GM21737 (cell line): ENCODE results near the gene MAMSTR.
"Not testable (repeated sequence)": the region's sequence is repeated elsewhere in the genome, so short reads cannot be mapped to it uniquely, and the experiment has no call there.

Experiments
- ATAC-seq: cut with Tn5 transposase; IDR thresholded peaks from one replicate; pipeline ENCODE4 v1.9.1; 2021; ENCODE audit warnings: mild to moderate bottlenecking, moderate library complexity; ENCODE audit not compliant: unreplicated experiment

MAMSTR gene

DNA sequence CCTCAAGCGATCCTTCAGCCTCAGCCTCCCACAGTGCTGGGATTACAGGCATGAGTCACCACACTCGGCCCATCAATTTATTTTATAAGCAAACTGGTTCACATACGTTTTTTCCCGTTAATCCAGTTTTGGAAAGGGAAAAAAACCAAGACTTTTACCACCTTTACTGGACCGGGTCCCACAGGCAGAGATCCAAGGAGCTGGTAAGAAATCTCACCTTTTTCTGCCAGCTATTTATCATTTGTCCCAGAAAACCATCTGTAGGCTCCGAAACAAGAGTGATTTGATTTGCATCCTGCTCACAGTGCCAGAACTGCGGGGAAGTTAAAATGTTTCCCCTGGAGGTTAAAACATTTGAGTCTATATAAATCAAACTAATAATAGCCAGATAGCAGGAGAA is 30.1 kb downstream of the MAMSTR start:
- no peak for ATAC-seq

DNA sequence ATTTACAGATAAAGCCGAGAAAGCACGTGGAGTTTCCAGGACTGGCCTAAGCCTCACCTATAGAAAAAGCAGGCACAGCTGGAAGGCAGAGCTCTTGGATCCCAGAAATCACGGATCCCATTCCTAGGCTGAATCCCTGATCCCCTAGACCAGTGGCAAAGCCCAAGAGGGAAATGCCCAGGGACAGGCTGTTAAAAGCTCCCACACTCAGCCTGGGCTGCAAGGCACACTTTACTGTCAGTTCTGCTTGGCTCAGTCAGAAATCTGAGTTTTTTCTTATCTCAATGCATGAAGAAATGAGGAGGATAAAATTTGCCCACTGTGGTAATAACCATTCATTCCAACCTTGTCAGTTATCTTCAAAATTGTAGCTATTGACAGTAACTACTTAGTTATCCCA is 31.7 kb downstream of the MAMSTR start:
- no peak for ATAC-seq

DNA sequence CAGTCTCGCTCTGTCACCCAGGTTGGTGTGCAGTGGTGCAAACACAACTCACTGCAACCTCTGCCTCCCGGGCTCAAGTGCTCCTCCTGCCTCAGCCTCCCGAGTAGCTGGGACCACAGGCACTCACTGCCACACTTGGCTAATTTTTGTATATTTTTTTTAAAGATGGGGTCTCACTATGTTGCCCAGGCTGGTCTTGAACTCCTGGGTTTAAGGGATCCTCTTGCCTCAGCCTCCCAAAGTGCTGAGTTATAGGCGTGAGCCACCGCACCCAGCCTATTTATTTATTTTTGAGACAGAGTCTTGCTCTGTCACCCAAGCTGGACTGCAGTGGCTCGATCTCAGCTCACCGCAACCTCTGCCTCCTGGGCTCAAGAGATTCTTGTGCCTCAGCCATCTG is 32.9 kb downstream of the MAMSTR start:
- ATAC-seq, result not testable (repeated sequence)

DNA sequence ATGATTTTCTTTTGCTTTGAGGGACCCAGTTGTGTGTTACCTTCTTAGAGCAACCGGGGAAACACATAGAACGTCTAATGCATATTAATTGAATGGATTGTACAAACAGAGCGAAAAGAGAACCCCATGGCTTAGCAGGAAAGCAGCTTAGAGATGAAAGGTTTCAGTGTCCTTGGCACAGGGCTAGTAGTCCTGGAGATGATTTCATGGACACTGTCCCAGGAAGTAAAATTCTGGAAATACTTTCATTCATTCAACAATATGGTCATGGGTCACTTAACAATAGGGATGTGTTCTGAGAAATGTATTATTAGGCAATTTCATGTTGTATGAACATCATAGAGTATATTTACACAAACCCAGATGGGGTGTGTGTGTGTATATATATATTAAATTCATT is 33.4 kb downstream of the MAMSTR start:
- ATAC-seq, result no peak

DNA sequence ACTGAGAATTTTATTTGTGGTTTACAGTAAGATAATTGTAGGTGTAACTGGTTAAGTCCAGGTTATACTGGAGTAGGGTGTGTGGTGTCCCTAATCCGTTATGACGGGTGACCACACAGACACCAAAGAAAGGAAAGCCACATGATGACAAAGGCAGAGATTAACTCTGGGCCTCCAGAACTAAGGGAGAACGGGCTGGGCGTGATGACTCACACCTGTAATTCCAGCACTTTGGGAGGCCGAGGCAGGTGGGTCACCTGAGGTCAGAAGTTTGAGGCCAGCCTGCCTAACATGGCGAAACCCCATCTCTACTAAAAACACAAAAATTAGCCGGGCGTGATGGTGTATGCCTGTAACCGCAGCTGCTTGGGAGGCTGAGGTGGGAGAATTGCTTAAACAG is 33.9 kb downstream of the MAMSTR start:
- ATAC-seq, result no peak

DNA sequence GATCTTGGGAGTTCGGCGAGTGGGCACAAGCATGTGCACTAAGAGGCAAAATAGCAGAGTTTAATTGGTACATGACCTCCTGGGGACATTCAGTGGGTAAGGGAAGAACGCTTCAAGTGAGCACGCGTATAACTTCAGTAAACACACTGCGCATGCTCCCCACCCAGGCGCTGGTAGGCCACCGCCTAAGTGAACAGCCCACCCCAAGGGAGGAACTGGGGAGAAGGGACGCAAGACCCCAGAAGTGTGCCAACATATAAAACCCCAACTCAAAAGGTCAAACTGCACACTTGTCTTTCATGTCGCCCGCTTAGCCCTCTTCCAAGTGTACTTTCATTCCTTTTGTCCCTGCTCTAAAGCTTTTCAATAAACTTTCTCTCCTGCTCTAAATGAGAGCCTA is 36.2 kb downstream of the MAMSTR start:
- no peak for ATAC-seq

DNA sequence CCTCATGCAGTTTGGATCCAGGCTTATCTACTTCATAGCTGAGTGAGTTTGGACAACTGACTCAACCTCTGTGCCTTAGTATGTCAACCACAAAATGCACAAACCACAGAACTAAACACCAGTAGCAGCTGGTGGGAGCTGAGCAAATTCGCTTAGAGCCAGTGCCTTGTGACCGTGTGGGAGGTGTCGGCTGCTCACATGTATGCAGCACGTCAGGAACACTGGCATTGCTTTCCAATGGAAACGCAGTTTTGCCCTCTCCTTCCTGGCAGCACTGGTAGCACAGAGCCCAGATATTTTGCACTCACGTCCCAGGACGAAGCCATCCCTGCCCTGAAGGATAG is 38.4 kb downstream of the MAMSTR start:
- no peak for ATAC-seq

DNA sequence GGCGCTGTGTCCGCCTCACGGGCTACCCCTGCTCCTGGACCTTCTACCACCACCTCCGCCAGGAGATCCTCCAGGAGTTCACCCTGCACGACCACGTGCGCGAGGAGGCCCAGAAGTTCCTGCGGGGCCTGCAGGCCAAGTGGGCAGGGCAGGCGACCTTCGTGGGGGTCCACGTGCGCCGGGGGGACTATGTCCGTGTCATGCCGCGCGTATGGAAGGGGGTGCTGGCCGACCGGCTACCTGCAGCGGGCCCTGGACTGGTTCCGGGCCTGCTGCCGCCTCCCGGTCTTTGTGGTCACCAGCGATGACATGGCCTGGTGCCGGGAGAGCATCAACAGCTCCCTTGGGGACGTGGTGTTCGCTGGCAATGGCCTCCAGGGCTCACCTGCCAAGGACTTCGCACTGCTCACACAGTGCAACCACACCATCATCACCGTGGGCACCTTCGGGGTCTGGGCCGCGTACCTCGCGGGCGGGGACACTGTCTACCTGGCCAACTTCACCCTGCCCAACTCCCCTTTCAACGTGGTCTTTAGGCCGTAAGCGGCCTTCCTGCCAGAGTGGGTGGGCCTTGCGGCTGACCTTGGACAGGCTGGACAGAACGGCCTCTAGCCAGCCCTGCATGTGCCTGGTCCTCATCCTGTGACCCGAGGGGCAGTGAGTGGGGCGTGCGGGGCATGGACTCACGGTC is 38.9 kb downstream of the MAMSTR start:
- ATAC-seq, result no peak

DNA sequence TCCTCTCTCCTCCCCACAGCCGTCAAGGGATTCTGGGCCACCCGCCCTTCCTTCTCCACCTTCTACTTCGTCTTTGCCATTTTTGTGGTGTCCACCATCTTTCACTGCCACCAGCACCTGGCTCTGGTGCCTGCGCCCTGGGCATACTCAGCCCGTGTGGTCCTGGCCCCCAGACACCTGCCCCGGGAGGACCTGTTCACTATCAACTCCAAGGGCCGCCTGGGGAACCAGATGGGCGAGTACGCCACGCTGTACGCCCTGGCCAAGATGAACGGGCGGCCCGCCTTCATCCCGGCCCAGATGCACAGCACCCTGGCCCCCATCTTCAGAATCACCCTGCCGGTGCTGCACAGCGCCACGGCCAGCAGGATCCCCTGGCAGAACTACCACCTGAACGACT is 39.5 kb downstream of the MAMSTR start:
- ATAC-seq, result not testable (repeated sequence)

DNA sequence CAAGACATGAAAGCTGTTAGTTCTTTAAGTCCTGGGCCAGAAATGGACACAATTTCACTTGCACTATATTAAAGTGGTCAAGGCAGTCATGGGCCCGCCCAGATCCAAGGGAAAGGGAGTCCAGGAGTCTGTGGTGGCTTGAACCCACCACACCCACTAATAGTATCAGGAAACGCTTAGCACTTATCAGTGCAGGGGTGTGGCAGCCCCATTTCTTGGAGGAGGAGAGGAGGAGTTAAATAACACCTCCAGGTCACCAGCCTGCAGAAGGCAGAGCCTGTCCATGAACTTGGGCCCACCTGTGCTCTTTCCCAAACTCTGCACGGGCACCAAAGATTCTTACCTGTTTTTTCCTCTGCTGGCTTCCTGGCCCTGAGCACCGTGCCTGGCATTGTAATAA is 41.3 kb downstream of the MAMSTR start:
- ATAC-seq, result no peak

DNA sequence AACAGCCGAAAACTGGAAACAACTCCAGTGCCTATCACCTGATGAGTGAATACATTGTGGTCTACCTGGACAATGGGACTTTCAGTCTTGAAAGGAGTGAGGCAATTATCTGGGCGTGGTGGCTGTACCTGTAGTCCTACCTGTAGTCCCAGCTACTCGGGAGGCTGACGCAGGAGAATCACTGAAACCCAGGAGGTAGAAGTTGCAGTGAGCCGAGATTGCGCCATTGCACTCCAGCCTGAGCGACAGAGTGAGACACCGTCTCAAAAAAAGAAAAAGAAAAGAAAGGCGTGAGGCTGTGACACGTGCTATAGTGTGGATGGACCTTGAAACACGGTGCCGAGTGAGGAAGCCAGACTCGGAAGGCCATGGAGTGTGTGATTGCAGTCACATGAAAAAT is 42.6 kb downstream of the MAMSTR start:
- no peak for ATAC-seq

DNA sequence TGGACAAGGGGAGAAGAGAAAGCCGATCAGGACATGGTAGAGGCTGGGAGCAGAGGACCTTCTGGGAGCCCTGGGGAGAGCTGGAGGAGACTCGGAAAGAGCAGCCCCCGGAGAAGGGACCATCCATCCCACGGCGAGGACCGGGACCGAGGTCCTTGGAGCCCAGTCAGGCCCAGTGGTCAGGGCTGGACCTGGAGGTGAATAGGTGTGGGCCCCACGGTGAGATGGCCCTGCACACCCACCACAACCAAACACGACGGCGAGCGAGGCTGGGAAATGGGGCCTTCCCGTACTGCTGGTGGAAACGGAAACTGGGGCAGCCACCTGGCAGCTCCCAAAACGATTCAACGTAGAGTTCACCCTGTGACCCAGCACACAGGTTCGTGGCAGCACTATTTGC is 43.0 kb downstream of the MAMSTR start:
- ATAC-seq, result no peak

DNA sequence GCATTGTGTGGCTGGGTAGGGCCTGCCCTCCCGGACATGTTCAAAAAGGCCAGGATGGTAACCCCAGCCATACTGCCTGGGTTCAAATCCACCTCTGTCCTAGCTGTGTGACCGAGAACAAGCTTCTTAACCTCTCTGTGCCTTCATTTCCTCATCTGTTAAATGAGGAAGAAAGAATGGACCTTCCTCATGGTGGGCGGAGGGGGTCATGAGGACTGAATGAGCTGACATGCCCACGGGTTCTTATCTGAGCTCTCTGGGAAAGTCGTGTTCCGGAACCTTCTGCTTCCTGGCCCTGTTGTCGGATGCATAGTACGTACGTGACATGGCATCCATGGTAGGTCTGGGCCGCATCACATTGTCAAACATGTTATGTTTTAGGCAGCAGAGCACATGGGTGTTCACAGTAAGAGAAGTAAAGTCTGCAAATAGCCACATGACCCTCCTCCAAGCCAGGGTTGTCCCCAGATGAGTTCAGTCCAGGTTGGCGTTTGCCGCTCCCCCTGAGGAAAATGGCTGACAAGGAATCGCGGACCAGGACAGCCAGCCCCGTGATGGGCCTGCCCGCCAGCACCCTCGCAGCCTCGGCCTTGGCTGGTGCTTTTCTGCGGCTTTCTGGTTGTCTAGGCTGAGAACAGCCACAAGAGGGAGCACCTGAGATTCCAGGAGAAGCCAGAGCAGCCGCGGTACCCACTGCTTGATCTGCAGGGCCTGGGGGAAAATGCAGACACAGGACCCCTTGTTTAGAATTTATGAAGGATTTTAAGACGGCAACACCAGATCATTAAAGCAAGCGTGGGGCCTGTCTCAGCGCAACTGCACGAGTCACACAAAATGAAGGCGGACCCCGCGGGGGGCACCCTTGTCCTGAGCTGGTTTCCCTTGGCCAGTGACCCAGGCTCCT is 44.4 kb downstream of the MAMSTR start:
- ATAC-seq, result no peak

DNA sequence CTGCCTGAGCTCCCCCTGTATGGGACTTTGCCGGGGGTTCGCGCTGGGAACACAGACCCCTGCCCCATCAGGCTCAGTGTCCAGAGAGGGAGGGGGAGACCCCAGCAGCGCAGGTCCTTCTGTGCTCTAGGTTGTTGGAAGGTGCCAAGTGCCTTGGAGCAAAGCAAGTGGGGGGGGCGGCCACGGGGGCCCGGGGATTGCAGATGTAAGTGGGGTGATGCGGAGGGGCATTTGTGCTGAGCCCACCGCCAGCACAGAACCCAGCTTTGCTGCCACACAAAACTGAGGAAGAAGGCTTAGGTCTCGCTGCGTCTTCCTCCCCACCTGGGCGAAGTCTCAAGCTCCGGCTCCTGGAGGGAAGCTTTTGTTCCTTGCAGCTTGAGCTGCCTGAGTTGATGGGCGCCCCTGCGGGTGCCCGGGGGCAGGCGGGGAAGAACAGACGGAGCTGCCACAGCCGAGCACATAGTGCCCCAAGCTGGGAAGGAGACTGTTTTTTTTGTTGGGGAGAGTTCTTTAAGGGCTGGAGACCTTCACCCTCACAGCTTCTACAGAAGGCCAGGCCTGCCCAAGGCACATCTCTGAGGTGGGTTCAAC is 45.2 kb downstream of the MAMSTR start:
- no peak for ATAC-seq

DNA sequence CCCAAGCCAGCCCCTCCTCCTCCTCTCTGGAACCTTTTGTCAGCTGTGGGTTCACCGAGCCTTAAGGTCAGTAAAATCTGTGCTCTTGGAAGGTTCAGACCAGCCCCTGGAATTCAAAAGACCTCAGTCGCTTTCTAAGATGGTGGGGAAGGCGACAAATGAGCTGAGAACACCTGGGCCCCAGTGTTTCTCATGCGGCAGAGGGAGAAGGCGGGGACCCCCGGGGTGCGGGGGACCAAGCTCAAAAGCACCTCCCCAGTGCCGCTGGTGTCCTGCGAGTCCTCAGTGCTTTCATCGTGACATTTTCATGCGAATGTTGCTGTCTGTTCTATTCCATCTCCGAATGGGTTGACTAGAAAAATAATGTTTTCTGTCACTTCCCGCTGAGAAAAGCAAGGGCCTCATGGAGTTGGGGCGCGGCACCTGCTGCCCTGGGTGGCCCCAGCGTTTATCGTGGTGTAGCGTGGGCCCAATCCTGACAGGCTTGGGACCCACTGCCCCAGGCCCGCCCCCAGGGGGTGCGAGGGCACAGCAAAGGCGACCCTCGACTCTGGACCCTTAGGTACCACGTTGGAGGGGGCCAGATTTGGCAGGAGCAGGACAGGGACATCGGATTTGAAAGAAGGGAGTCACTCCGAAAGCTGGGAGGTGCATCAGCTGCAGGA is 46.0 kb downstream of the MAMSTR start:
- ATAC-seq, result no peak

DNA sequence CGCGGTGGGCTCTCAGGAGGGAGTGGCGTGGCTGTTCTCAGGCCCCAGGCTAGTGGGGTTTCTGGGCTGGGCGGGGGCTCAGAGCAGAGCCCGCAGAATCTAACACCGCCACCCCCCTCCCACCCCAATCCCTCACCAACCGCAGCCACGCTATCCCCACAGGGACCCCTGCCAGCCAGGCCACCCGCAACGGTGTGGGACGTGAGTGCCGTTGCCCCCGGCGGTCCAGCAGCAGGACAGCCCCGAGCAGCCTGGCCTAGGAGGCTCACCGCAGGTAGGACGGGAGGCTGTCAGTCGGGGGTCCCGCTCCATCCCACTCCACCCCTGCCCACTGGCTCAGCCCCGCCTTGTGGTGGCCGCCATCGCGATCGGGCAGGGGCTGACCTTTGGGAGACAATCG is 46.5 kb downstream of the MAMSTR start, which contains the start of gene NTN5:
Gene NTN5, minus strand, starts transcription at position 24 of the 400 bp plus-strand sequence. CDS start 2,031 bp downstream, outside the sequence.
- no peak for ATAC-seq

DNA sequence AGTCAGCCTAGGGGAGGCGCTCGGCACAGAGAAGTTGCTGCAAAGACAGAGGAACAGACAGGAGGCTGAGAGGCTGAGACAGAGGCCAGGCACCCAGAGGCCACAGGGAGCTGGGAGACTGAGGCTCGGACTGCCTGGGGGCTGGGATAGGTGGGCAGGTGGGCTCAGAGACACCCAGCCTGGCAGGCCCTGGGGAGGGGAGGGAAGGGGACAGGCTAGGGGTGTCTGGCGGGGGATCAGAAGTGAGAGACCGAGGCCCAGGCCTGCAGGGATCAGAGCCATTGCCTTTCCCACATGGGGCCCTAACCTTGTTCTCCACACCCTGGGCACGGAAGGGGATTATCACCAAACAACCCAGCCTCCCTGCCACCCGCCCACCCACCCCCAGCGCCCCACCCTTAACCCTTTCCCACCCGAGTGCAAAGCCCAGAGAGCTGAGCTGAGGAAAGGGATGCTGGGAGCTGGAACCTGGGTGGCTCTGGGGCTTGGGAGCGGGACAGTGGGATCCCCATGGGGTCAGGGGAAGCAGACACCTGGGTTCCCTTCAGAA is 48.0 kb downstream of the MAMSTR start:
- no peak for ATAC-seq

DNA sequence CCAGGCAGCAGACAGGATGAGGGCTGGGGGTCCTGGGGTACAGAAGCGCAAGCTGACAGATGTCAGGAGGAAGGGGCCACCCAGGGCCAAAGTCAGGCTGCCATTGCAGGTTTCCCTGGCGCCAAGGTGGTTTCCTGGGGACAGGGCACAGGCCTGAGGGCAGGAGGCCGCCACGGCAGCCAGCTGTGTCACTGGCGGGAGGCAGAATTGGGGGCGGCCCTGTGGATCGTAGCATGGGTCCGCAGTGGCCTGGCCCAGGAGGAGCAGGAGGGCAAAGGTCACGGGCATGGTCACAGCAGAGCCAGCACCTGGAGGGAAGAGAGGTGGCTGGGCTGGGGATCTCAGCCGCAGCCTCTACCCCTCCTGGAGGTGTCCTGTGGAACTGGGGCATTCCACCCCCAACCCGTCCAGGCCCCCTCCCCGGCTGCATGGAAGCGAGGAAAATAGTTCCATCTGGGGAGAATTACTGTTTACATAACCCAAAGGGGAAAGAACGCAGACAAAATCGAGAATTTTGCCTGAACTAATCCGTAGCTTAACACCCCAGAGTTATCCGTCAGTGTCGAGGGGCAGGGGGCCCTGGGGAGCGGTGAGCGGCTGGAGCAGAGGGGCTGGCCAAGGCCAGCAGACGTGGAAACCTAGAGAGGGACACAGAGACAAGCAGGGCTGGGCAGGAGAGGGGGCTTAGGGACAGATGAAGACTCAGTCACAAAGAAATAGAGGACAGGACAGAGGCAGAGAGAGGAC is 48.7 kb downstream of the MAMSTR start:
- ATAC-seq, result no peak

DNA sequence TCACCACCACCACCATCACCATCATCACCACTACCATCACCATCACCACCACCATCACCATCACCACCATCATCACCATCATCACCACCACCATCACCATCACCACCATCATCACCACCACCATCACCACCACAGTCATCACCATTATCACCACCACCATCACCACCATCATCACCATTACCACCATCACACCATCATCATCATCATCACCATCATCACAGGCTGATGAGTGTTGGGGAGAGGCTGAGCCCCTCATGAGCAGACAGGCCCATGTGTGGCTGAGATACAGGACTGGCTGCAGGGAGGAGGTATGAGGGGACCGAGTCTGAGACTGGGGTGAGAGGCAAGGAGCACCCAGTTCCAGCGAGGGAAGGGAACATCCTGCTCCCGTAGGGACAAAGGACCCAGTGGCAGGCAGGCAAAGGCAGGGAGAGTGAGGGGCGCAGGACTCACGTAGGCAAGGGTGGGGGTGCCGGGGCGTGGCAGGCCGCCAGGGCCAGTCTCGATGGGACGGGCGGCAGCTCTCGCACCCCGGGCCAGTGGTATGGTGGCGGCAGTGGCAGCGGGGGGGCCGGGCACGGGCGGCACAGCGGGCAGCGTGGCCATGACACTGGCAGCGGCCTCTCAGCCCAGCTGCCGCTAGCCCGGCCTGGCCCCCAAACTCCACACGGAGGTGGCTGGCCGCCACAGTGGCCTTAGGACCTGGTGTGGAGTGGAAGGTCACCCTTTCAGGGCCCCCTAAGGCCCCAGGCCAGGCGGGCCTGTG is 49.4 kb downstream of the MAMSTR start:
- ATAC-seq, result no peak

DNA sequence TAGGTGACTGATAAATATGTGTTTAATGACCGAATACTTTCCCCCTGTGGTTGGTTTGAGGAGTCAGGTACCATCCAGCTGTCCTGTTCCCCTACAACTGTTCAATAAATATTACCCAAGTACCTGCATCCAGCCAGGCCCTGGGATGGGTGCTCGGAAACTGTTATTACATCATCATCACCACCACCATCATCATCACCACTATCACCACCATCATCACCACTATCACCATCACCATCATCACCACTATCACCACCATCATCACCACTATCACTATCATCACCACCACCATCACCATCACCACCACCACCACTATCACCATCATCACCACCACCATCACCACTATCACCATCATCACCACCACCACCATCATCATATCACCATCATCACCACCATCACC is 50.8 kb downstream of the MAMSTR start:
- no peak for ATAC-seq
